K562 (cell line): ENCODE data around the gene MATR3. TPM values are rescaled to one million over a fixed set of nuclear protein-coding genes. Genes with fewer than 3 reads are reported as not detected.

ENCODE experiments used
- BCOR ChIP-seq: fragments of 450-650 bp; IDR thresholded peaks from 2 replicates; pipeline ENCODE4 v1.6.1; 2016
- CEBPB ChIP-seq: fragments of 450-650 bp; IDR thresholded peaks from 2 replicates; pipeline ENCODE4 v1.6.1; 2016; ENCODE audit warnings: missing genetic modification characterization, missing compliant biosample characterization
- CHD2 ChIP-seq: IDR thresholded peaks from 2 replicates; pipeline ENCODE4 v1.6.1; 2011; ENCODE audit warnings: low read depth, low read length
- DACH1 ChIP-seq: fragments of 450-650 bp; IDR thresholded peaks from 2 replicates; pipeline ENCODE4 v1.6.1; 2018; ENCODE audit not compliant: partially characterized antibody
- EZH2 ChIP-seq: IDR thresholded peaks from 2 replicates; pipeline ENCODE4 v1.6.1; 2012; ENCODE audit warnings: low read depth, mild to moderate bottlenecking, inconsistent platforms, low read length, borderline replicate concordance
- JUNB ChIP-seq: fragments of 450-650 bp; formaldehyde crosslinking; conservative IDR thresholded peaks from 2 replicates; pipeline ENCODE4 v1.4.0; 2020; ENCODE audit warnings: mild to moderate bottlenecking
- MCM7 ChIP-seq, 2 experiments: fragments of 450-650 bp; IDR thresholded peaks; 2 replicates each; pipeline ENCODE4 v1.6.1; 2016 to 2018
- NCOA2 ChIP-seq, 2 experiments: fragments of 450-650 bp; IDR thresholded peaks; 2 replicates each; pipeline ENCODE4 v1.6.1; 2018; ENCODE audit warnings: mild to moderate bottlenecking in 2 of 2, moderate library complexity in 1 of 2; ENCODE audit not compliant: partially characterized antibody in 2 of 2
- SMAD4 ChIP-seq: fragments of 250-450 bp; sonication (Bioruptor Pico); conservative IDR thresholded peaks from 2 replicates; pipeline ENCODE4 v1.8.0; 2021; ENCODE audit warnings: inconsistent platforms, mild to moderate bottlenecking, moderate library complexity
- SMARCA4 ChIP-seq: fragments of 450-650 bp; IDR thresholded peaks from 2 replicates; pipeline ENCODE4 v1.6.1; 2016
- SMARCA5 ChIP-seq: fragments of 450-650 bp; IDR thresholded peaks from 2 replicates; pipeline ENCODE4 v1.6.1; 2016
- SRSF7 ChIP-seq: fragments of 200-400 bp; formaldehyde crosslinking; optimal IDR thresholded peaks from 2 replicates; pipeline ENCODE3; 2017; ENCODE audit warnings: mild to moderate bottlenecking, low read depth, low read length
- TAF1 ChIP-seq: IDR thresholded peaks from 2 replicates; pipeline ENCODE4 v1.6.1; 2011; ENCODE audit warnings: mild to moderate bottlenecking, low read length, moderate library complexity; ENCODE audit not compliant: insufficient read depth, control insufficient read depth, severe bottlenecking; ENCODE audit errors: extremely low read depth
- ZKSCAN3 ChIP-seq: fragments of 250-450 bp; sonication (Bioruptor Pico); IDR thresholded peaks from 2 replicates; pipeline ENCODE4 v1.4.0; 2020
- ZNF133 ChIP-seq: fragments of 250-450 bp; sonication (Bioruptor Pico); IDR thresholded peaks from 2 replicates; pipeline ENCODE4 v1.4.0; 2020; ENCODE audit warnings: mild to moderate bottlenecking
- ZNF282 ChIP-seq: sonication (generic); formaldehyde crosslinking; IDR thresholded peaks from 2 replicates; pipeline ENCODE4 v1.8.1; 2023; ENCODE audit warnings: missing genetic modification reagents
- polyA plus RNA-seq, 8 experiments: library from polyadenylated mRNA; depleted of rRNA in 4 of 8; stranded (reverse) in 5 of 8; unstranded in 3 of 8; fragments of >200 nt; fragmentation: Nextera tagmentation in 2 of 8; fragmentation: Illumina TruSeq in 1 of 8; extraction: Ambion mirVana in 2 of 8; extraction: Trizol in 1 of 8; gene quantifications; 2 replicates each; pipeline versions ENCODE4 v1.2.1 to v1.2.3, GENCODE V29; 2011 to 2014; ENCODE audit warnings: inconsistent platforms in 1 of 8, missing spikeins in 1 of 8
- total RNA-seq, 7 experiments: library from RNA; depleted of rRNA in 6 of 7; stranded (reverse); fragments of >200 nt in 6 of 7; fragmentation: Illumina TruSeq in 2 of 7; extraction: Trizol in 2 of 7; gene quantifications; 2 replicates each; pipeline versions ENCODE4 v1.2.1 to v1.2.3, GENCODE V29; 2011 to 2021; ENCODE audit warnings: low replicate concordance in 1 of 7
- TF ChIP-seq, protein P1 (sequence below): sonication (generic); formaldehyde crosslinking; IDR thresholded peaks from 2 replicates; pipeline ENCODE4 v1.4.0; 2020; ENCODE audit warnings: mild to moderate bottlenecking, missing genetic modification reagents
- TF ChIP-seq, protein P2 (sequence below), 2 experiments: fragments of 200-800 bp in 1 of 2; sonication (Bioruptor generic) in 1 of 2; sonication (generic) in 1 of 2; formaldehyde crosslinking in 1 of 2; IDR thresholded peaks in 1 of 2; conservative IDR thresholded peaks in 1 of 2; 2 replicates each; pipeline versions ENCODE4 v1.5.0 to v1.6.1; 2016 to 2020; ENCODE audit warnings: missing compliant biosample characterization in 1 of 2, missing genetic modification characterization in 1 of 2, missing genetic modification reagents in 1 of 2
- TF ChIP-seq, protein P3 (sequence below): fragments of 450-650 bp; formaldehyde crosslinking; IDR thresholded peaks from 2 replicates; pipeline ENCODE4 v1.4.0; 2020; ENCODE audit warnings: mild to moderate bottlenecking, mixed read lengths
- TF ChIP-seq, protein P4 (sequence below): sonication (generic); formaldehyde crosslinking; IDR thresholded peaks from 2 replicates; pipeline ENCODE4 v1.8.0; 2023; ENCODE audit warnings: mild to moderate bottlenecking, missing genetic modification reagents

Gene MATR3
- total and polyA plus RNA-seq, 9 of the 15 experiments (the other 6 are each of a cell fraction or from before 2014, with no cell fraction given): 150 to 425 (median 263) TPM

DNA sequence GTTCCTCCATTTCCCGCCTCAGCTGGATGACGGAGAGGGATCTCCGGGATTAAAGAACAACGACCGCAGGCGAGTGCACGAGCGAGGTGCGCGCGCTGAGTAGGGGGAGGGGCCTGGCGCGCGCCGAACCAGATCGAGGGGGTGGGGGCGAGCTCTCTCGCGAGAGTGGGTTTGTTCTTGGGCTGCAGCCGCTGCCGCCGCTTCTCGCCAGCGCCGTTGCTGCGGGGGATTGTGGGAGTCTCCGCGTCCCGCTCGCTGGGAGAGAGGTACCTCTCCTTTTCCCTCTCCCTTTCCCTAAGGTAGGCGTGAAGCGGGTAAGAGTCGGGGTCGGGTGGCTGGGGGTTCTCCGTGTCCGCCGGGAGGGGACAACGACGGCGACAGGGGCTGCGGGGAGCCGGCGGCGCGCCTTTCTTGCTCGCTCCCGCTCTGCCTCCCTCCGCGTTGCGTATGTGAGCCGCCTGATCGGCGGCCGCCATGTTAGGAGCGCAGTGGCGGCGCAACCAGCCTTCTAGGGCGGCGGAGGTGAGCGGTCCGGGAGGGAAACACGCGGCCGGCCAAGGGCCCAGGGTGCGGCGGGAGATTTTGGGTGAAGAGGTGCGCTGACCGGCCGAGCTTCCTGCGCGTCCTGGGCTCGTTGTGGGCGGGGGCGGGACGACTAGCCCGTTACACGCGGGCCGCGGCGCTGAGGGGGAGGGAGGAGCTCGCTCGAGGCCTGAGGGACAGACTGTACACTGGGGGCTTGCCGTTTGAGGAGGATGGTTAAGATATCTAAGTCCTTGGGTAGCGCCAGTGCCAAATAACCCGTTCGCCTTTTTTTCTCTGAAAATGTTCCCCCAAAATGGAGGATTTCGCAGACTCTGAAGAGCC is at the start of gene MATR3 (continued):
- TF ChIP-seq, protein P1, sequence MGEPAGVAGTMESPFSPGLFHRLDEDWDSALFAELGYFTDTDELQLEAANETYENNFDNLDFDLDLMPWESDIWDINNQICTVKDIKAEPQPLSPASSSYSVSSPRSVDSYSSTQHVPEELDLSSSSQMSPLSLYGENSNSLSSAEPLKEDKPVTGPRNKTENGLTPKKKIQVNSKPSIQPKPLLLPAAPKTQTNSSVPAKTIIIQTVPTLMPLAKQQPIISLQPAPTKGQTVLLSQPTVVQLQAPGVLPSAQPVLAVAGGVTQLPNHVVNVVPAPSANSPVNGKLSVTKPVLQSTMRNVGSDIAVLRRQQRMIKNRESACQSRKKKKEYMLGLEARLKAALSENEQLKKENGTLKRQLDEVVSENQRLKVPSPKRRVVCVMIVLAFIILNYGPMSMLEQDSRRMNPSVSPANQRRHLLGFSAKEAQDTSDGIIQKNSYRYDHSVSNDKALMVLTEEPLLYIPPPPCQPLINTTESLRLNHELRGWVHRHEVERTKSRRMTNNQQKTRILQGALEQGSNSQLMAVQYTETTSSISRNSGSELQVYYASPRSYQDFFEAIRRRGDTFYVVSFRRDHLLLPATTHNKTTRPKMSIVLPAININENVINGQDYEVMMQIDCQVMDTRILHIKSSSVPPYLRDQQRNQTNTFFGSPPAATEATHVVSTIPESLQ (CRISPR knock-in tag): no peak
- no peak for TF ChIP-seq EZH2
- TF ChIP-seq, protein P2, sequence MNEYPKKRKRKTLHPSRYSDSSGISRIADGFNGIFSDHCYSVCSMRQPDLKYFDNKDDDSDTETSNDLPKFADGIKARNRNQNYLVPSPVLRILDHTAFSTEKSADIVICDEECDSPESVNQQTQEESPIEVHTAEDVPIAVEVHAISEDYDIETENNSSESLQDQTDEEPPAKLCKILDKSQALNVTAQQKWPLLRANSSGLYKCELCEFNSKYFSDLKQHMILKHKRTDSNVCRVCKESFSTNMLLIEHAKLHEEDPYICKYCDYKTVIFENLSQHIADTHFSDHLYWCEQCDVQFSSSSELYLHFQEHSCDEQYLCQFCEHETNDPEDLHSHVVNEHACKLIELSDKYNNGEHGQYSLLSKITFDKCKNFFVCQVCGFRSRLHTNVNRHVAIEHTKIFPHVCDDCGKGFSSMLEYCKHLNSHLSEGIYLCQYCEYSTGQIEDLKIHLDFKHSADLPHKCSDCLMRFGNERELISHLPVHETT (CRISPR knock-in tag; conservative IDR thresholded peaks at IDR 0.05 in 1 of 2, IDR thresholded peaks at IDR 0.05 in 1 of 2): peak in 1 of 2 experiments; percentile 70; a peak in 2 of 4 replicates
- no peak for TF ChIP-seq ZKSCAN3
- TF ChIP-seq SRSF7: peak; percentile 37
- TF ChIP-seq SMAD4 (CRISPR knock-in tag): peak; percentile 69
- TF ChIP-seq TAF1: peak; percentile 86
- TF ChIP-seq DACH1: no peak
- TF ChIP-seq CEBPB (tag): no peak
- TF ChIP-seq JUNB (CRISPR knock-in tag): no peak
- TF ChIP-seq, protein P3, sequence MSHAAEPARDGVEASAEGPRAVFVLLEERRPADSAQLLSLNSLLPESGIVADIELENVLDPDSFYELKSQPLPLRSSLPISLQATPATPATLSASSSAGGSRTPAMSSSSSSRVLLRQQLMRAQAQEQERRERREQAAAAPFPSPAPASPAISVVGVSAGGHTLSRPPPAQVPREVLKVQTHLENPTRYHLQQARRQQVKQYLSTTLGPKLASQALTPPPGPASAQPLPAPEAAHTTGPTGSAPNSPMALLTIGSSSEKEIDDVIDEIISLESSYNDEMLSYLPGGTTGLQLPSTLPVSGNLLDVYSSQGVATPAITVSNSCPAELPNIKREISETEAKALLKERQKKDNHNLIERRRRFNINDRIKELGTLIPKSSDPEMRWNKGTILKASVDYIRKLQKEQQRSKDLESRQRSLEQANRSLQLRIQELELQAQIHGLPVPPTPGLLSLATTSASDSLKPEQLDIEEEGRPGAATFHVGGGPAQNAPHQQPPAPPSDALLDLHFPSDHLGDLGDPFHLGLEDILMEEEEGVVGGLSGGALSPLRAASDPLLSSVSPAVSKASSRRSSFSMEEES (CRISPR knock-in tag): no peak
- TF ChIP-seq ZNF133: no peak
- TF ChIP-seq, protein P4, sequence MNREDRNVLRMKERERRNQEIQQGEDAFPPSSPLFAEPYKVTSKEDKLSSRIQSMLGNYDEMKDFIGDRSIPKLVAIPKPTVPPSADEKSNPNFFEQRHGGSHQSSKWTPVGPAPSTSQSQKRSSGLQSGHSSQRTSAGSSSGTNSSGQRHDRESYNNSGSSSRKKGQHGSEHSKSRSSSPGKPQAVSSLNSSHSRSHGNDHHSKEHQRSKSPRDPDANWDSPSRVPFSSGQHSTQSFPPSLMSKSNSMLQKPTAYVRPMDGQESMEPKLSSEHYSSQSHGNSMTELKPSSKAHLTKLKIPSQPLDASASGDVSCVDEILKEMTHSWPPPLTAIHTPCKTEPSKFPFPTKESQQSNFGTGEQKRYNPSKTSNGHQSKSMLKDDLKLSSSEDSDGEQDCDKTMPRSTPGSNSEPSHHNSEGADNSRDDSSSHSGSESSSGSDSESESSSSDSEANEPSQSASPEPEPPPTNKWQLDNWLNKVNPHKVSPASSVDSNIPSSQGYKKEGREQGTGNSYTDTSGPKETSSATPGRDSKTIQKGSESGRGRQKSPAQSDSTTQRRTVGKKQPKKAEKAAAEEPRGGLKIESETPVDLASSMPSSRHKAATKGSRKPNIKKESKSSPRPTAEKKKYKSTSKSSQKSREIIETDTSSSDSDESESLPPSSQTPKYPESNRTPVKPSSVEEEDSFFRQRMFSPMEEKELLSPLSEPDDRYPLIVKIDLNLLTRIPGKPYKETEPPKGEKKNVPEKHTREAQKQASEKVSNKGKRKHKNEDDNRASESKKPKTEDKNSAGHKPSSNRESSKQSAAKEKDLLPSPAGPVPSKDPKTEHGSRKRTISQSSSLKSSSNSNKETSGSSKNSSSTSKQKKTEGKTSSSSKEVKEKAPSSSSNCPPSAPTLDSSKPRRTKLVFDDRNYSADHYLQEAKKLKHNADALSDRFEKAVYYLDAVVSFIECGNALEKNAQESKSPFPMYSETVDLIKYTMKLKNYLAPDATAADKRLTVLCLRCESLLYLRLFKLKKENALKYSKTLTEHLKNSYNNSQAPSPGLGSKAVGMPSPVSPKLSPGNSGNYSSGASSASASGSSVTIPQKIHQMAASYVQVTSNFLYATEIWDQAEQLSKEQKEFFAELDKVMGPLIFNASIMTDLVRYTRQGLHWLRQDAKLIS: peak; percentile 61
- TF ChIP-seq SMARCA5: no peak
- TF ChIP-seq ZNF282 (CRISPR knock-in tag): peak; percentile 94; the same call in 1 of the 2 replicates
- TF ChIP-seq CHD2: peak; percentile 99
- TF ChIP-seq SMARCA4: no peak
- no peak for TF ChIP-seq BCOR
- no peak for TF ChIP-seq NCOA2 (IDR thresholded peaks at IDR 0.05; ENCODE audit: partially characterized antibody in 2 of 2)
- no peak for TF ChIP-seq MCM7 (IDR thresholded peaks at IDR 0.05)
